BE2C (cell line): ENCODE results near the gene RCCD1.

Experiments used
- DNase-seq: peaks from one replicate; pipeline ENCODE4 v3.0.0-alpha.2; 2020
- H3K27me3 ChIP-seq: fragments of 250-450 bp; sonication (Bioruptor Pico); 2 replicates; pipeline ENCODE4 v1.5.1; 2020; ENCODE audit warnings: mild to moderate bottlenecking
- H3K36me3 ChIP-seq: fragments of 250-450 bp; sonication (Bioruptor Pico); 2 replicates; pipeline ENCODE4 v1.5.1; 2020; ENCODE audit warnings: mild to moderate bottlenecking
- H3K4me1 ChIP-seq: fragments of 250-450 bp; sonication (Bioruptor Pico); 2 replicates; pipeline ENCODE4 v1.5.1; 2020
- H3K4me3 ChIP-seq: 2 replicates; pipeline ENCODE4 v1.5.1; 2011; ENCODE audit warnings: low read depth, low read length
- H3K9me3 ChIP-seq: fragments of 250-450 bp; sonication (Bioruptor Pico); 2 replicates; pipeline ENCODE4 v1.5.1; 2020
- CTCF ChIP-seq: IDR thresholded peaks from 2 replicates; pipeline ENCODE4 v1.5.1; 2012; ENCODE audit warnings: mild to moderate bottlenecking, low read depth, low read length

Gene RCCD1

DNA sequence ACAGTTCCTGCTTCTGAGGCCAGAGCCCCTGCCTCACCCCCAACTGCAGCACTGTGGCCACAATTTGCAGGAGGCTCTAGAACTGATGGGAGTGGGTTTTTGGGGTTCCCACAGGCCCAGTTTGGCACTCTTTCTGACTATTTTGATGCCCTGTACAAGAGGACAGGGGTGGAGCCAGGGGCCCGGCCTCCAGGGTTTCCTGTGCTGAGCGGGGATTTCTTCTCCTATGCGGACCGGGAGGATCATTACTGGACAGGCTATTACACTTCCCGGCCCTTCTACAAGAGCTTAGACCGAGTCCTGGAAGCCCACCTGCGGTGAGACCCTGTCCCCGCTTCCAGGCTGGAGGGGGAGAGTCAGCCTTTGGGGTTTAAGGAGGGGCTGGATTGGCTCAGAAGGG, 44.7 kb upstream of the RCCD1 start:
- no peaks in the 10 kb centered on the region for H3K27me3 ChIP-seq
- H3K9me3 ChIP-seq, result no peaks in the 10 kb centered on the region
- no peak for TF ChIP-seq CTCF
- peaks cover 49% of the 10 kb centered on the region for H3K36me3 ChIP-seq
- H3K4me3 ChIP-seq, result no peak overlapping the region
- DNase-seq, result no peak
- no peaks in the 10 kb centered on the region for H3K4me1 ChIP-seq

DNA sequence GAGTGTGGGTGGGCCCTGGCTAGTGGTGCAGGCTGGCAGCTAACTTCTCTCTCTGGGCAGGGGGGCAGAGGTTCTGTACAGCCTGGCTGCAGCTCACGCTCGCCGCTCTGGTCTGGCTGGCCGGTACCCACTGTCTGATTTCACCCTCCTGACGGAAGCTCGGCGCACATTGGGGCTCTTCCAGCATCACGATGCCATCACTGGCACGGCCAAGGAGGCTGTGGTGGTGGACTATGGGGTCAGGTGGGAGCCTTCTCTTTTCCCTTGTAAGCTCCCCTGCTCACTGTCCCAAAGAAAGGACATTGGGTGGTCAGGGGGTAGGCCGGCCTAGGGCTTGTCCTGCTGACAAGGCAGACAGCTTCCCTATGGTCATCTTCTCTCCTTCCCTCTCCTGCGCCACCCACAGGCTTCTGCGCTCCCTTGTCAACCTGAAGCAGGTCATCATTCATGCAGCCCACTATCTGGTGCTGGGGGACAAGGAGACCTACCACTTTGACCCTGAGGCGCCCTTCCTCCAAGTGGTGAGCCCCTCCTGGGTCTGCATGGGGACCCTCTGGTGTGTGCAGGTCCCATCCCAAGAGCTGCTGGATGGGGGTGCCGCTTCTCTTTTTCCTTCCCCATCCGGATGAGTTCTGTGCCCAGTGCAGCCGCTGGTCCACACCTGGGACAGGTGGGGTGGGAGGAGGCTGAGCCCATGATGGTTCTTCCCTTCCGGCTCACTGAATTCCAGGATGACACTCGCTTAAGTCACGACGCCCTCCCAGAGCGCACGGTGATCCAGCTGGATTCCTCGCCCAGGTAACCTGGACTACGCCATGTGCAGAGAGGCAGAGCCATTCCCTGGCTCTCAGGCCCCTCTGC, 44.0 kb upstream of the RCCD1 start:
- H3K36me3 ChIP-seq, result peaks cover 42% of the 10 kb centered on the region
- no peaks in the 10 kb centered on the region for H3K27me3 ChIP-seq

GRCh38 chr15:90911302-90911623, 43.4 kb upstream of the RCCD1 start:
- no peak overlapping the region for H3K4me3 ChIP-seq
- peaks cover 37% of the 10 kb centered on the region for H3K36me3 ChIP-seq

More for the DNA sequence above, 44.0 kb upstream of the RCCD1 start:
- Histone ChIP-seq H3K9me3 (no peaks in the 10 kb centered on the region), H3K4me1 (no peaks in the 10 kb centered on the region), H3K4me3 (no peak overlapping the region)
- DNase-seq, result no peak
- no peak for TF ChIP-seq CTCF

GRCh38 chr15:90911906-90912769, 42.5 kb upstream of the RCCD1 start:
- H3K9me3 ChIP-seq, result no peaks in the 10 kb centered on the region
- no peaks in the 10 kb centered on the region for H3K27me3 ChIP-seq
- no peak overlapping the region for H3K4me3 ChIP-seq
- H3K36me3 ChIP-seq, result peaks cover 34% of the 10 kb centered on the region
- no peak for TF ChIP-seq CTCF
- DNase-seq, result no peak
- H3K4me1 ChIP-seq, result no peaks in the 10 kb centered on the region

More at GRCh38 chr15:90911302-90911623, 43.4 kb upstream of the RCCD1 start:
- no peak for DNase-seq
- no peak for TF ChIP-seq CTCF
- Histone ChIP-seq H3K9me3 (no peaks in the 10 kb centered on the region), H3K27me3 (no peaks in the 10 kb centered on the region), H3K4me1 (no peaks in the 10 kb centered on the region)

DNA sequence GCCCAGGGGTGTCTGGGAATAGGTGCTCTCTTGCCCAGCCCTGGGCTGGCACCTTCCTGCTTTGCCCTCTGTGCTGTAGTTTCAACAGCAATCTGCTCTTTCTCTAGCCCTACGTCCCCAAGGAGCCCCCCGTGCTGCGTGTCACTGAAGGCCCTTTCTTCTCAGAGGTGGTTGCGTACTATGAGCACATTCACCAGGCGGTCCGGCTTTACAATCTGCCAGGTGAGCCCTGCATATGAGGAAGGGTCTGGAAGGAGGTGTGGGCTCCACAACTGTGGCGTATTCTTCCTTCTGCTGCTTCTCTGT, 42.0 kb upstream of the RCCD1 start:
- Histone ChIP-seq H3K27me3 (no peaks in the 10 kb centered on the region), H3K4me3 (no peak overlapping the region), H3K4me1 (no peaks in the 10 kb centered on the region), H3K9me3 (no peaks in the 10 kb centered on the region), H3K36me3 (peaks cover 28% of the 10 kb centered on the region)
- no peak for TF ChIP-seq CTCF
- DNase-seq, result no peak

- H3K36me3 ChIP-seq, result peaks cover 28% of the 10 kb centered on the region
- no peaks in the 10 kb centered on the region for H3K9me3 ChIP-seq
- no peak for TF ChIP-seq CTCF
- no peaks in the 10 kb centered on the region for H3K27me3 ChIP-seq
- no peaks in the 10 kb centered on the region for H3K4me1 ChIP-seq
- no peak overlapping the region for H3K4me3 ChIP-seq
- no peak for DNase-seq
Measured at GRCh38 chr15:90913398-90913944, 41.2 kb upstream of the RCCD1 start.
